AG04449 (cell line): Measurements from ENCODE around the gene AIFM3.

Experiments used
- CTCF ChIA-PET: fragments of 350-600 bp; formaldehyde crosslinking; extraction: SDS; loops from one replicate; lab custom pipeline; 2021; ENCODE audit warnings: antibody characterized with exemption; lab: Yijun Ruan, JAX
- POLR2A ChIA-PET: fragments of 400-600, 350-600 bp; formaldehyde crosslinking; extraction: SDS; loops from one replicate; lab custom pipeline; 2020; ENCODE audit warnings: antibody characterized with exemption, inconsistent platforms; lab: Yijun Ruan, JAX
- DNase-seq: peaks from one replicate; pipeline ENCODE4 v3.0.0-alpha.2; 2010; ENCODE audit warnings: low read depth, low spot score
- H3K4me3 ChIP-seq: 2 replicates; pipeline ENCODE4 v1.5.1; 2011; ENCODE audit warnings: low read depth, mild to moderate bottlenecking, control low read depth, low read length
- CTCF ChIP-seq: IDR thresholded peaks from one replicate; pipeline ENCODE4 v1.5.1; 2011; ENCODE audit warnings: mild to moderate bottlenecking, moderate library complexity, low read length, control low read depth, inconsistent platforms; ENCODE audit not compliant: insufficient read depth; ENCODE audit errors: missing control alignments

Gene AIFM3

GRCh38 chr22:21025763-21026755 lies 59.0 kb downstream of the AIFM3 start:
- ChIA-PET CTCF (interaction anchor here (2.3 kb wide), 1 partner anchor 10 kb away, joined by 9 read pairs; the partner anchor contains the start of gene P2RX6), POLR2A (no interaction called here)
- TF ChIP-seq CTCF = no peak
- DNase-seq = no peak
- H3K4me3 ChIP-seq = no peak overlapping the region

- CTCF ChIA-PET = interaction anchor here (0.9 to 2.3 kb wide), 3 partner anchors 10 to 243 kb away, joined by 3 to 9 read pairs (median 3); partner anchors contain the start of gene P2RX6
- no peak for TF ChIP-seq CTCF
Measured at GRCh38 chr22:21026783-21027692, 60.0 kb downstream of the AIFM3 start.

GRCh38 chr22:21028277-21029251 lies 61.5 kb downstream of the AIFM3 start:
- ChIA-PET CTCF (interaction anchor here (2.3 kb wide), 1 partner anchor 12 kb away, joined by 9 read pairs; the partner anchor contains the start of gene P2RX6), POLR2A (interaction anchor here (0.6 to 1.4 kb wide), 2 partner anchors 8 to 9 kb away, joined by 3 to 4 read pairs; no protein-coding TSS in a partner anchor)
- DNase-seq = no peak
- H3K4me3 ChIP-seq = no peak overlapping the region
- TF ChIP-seq CTCF = no peak

More at GRCh38 chr22:21026783-21027692, 60.0 kb downstream of the AIFM3 start:
- POLR2A ChIA-PET = interaction anchor here (1.4 kb wide), 1 partner anchor 11 kb away, joined by 4 read pairs; no protein-coding TSS in a partner anchor
- no peak overlapping the region for H3K4me3 ChIP-seq
- no peak for DNase-seq

GRCh38 chr22:21029486-21030025 lies 62.5 kb downstream of the AIFM3 start:
- ChIA-PET POLR2A (no interaction called here), CTCF (interaction anchor here (0.5 to 1.4 kb wide), 2 partner anchors 73 to 111 kb away, joined by 3 to 4 read pairs; no protein-coding TSS in a partner anchor)
- no peak for TF ChIP-seq CTCF
- no peak for DNase-seq
- no peak overlapping the region for H3K4me3 ChIP-seq

- ChIA-PET CTCF (interaction anchor here (1.4 kb wide), 1 partner anchor 72 kb away, joined by 4 read pairs; no protein-coding TSS in a partner anchor), POLR2A (no interaction called here)
- no peak overlapping the region for H3K4me3 ChIP-seq
- no peak for TF ChIP-seq CTCF
- DNase-seq = no peak
Measured at GRCh38 chr22:21030032-21030431, 63.0 kb downstream of the AIFM3 start.
